GM12891 (cell line): ENCODE data around the gene KSR1.
"Not testable (repeated sequence)": the region's sequence is repeated elsewhere in the genome, so short reads cannot be mapped to it uniquely, and the experiment has no call there.

Experiments
- DNase-seq: peaks from one replicate; pipeline ENCODE4 v3.0.0; 2011; ENCODE audit warnings: low spot score; ENCODE audit not compliant: insufficient read length
- FAIRE-seq: peaks from 2 replicates; lab custom pipeline; 2011; peaks lifted over from hg19 to GRCh38; lab: Jason Lieb, UNC
- PAX5 ChIP-seq: IDR thresholded peaks from 2 replicates; pipeline ENCODE4 v1.6.1; 2011; ENCODE audit warnings: low read length, moderate library complexity, mild to moderate bottlenecking; ENCODE audit not compliant: insufficient read depth, severe bottlenecking
- POLR2A ChIP-seq: IDR thresholded peaks from 2 replicates; pipeline ENCODE4 v1.6.1; 2011; ENCODE audit warnings: low read depth, low read length, control low read depth
- POLR2AphosphoS5 ChIP-seq: IDR thresholded peaks from 2 replicates; pipeline ENCODE4 v1.6.1; 2011; ENCODE audit warnings: low read depth, low read length, control low read depth
- POU2F2 ChIP-seq: IDR thresholded peaks from 2 replicates; pipeline ENCODE4 v1.6.1; 2011; ENCODE audit warnings: low read depth, mild to moderate bottlenecking, control low read depth, low read length, moderate library complexity
- SPI1 ChIP-seq: IDR thresholded peaks from 2 replicates; pipeline ENCODE4 v1.6.1; 2011; ENCODE audit warnings: low read depth, low read length, control low read depth
- TAF1 ChIP-seq: IDR thresholded peaks from 2 replicates; pipeline ENCODE4 v1.6.1; 2011; ENCODE audit warnings: low read depth, low read length, control low read depth

KSR1 gene

GRCh38 chr17:27493088-27493487 is 36.8 kb downstream of the KSR1 start:
- DNase-seq = no peak
- FAIRE-seq = no peak
- TF ChIP-seq POLR2AphosphoS5 (no peak), TAF1 (no peak), SPI1 (no peak), POLR2A (no peak), POU2F2 (no peak), PAX5 (no peak)

- no peak for DNase-seq
- no peak for FAIRE-seq
- TF ChIP-seq POU2F2 (no peak), POLR2AphosphoS5 (no peak), POLR2A (no peak), PAX5 (no peak)
Observed at GRCh38 chr17:27494192-27495091, 38.2 kb downstream of the KSR1 start.

- FAIRE-seq (peak; percentile 85), DNase-seq (peak; percentile 33)
- TF ChIP-seq TAF1 (no peak), PAX5 (no peak), POLR2AphosphoS5 (no peak), POLR2A (no peak), SPI1 (no peak), POU2F2 (no peak)
Observed at GRCh38 chr17:27495460-27495859, 39.2 kb downstream of the KSR1 start.

GRCh38 chr17:27496005-27496404 is 39.8 kb downstream of the KSR1 start:
- no peak for FAIRE-seq
- DNase-seq = no peak
- TF ChIP-seq POLR2AphosphoS5 (no peak), TAF1 (no peak), POLR2A (no peak), PAX5 (no peak), SPI1 (no peak), POU2F2 (no peak)

GRCh38 chr17:27496437-27496943 is 40.2 kb downstream of the KSR1 start:
- TF ChIP-seq POU2F2 (0 out of 2 replicates have a peak, but pooled peaks have one; percentile 50), POLR2A (no peak)
- no peak for DNase-seq
- FAIRE-seq = no peak

- TF ChIP-seq POU2F2 = no peak
- no peak for TF ChIP-seq TAF1
- no peak for TF ChIP-seq POLR2A
- no peak for TF ChIP-seq PAX5
- TF ChIP-seq POLR2AphosphoS5 = no peak
- TF ChIP-seq SPI1 = no peak
- FAIRE-seq (no peak), DNase-seq (no peak)
Observed at GRCh38 chr17:27496971-27497370, 40.7 kb downstream of the KSR1 start.

GRCh38 chr17:27497696-27498095 is 41.4 kb downstream of the KSR1 start:
- FAIRE-seq (no peak), DNase-seq (no peak)
- TF ChIP-seq POU2F2 = no peak
- TF ChIP-seq SPI1 = no peak

- TF ChIP-seq SPI1 (no peak), POU2F2 (no peak)
Observed at GRCh38 chr17:27498615-27499309, 42.5 kb downstream of the KSR1 start.

GRCh38 chr17:27499451-27500265 is 43.4 kb downstream of the KSR1 start:
- FAIRE-seq = no peak
- DNase-seq = no peak
- no peak for TF ChIP-seq POU2F2
- TF ChIP-seq PAX5 = no peak
- no peak for TF ChIP-seq POLR2AphosphoS5
- no peak for TF ChIP-seq POLR2A
- no peak for TF ChIP-seq TAF1
- TF ChIP-seq SPI1 = no peak

More at GRCh38 chr17:27498615-27499309, 42.5 kb downstream of the KSR1 start:
- DNase-seq (no peak), FAIRE-seq (no peak)

- DNase-seq, FAIRE-seq: not testable (repeated sequence)
Observed at GRCh38 chr17:27501338-27501737, 45.1 kb downstream of the KSR1 start.
